Measurements from ENCODE around the gene P2RX7. TPM values are rescaled to one million over a fixed set of nuclear protein-coding genes. Genes with fewer than 3 reads are reported as not detected.
"Not testable (repeated sequence)": the region's sequence is repeated elsewhere in the genome, so short reads cannot be mapped to it uniquely, and the experiment has no call there.

The P2RX7 gene
- total and polyA plus RNA-seq, 2 donors (not counting 3 experiments of a cell fraction or from before 2014, with no cell fraction given), result 1.3 to 8.1 TPM

GRCh38 chr12:121162985-121163384 is 30.3 kb downstream of the P2RX7 start:
- no peak for DNase-seq (ENCODE audit: low read depth, low spot score)
- BruUV-seq (replicated peaks), result no TSS peak
- no peak for TF ChIP-seq JUN (IDR thresholded peaks at IDR 0.05; ENCODE audit: borderline replicate concordance, insufficient read depth, insufficient read length, low read depth)
- no peak for TF ChIP-seq MAX (IDR thresholded peaks at IDR 0.05; ENCODE audit: insufficient read depth, insufficient read length)
- TF ChIP-seq EZH2 (IDR thresholded peaks at IDR 0.05; ENCODE audit: borderline replicate concordance, low read depth, low read length, severe bottlenecking), result no peak
- no peak for TF ChIP-seq POLR2AphosphoS5 (IDR thresholded peaks at IDR 0.05; ENCODE audit: insufficient read depth, low read depth, low read length)
- no peak for TF ChIP-seq GATA2 (IDR thresholded peaks at IDR 0.05; ENCODE audit: insufficient read depth, insufficient read length, low read depth, low read length)
- no peak for TF ChIP-seq POLR2A (IDR thresholded peaks at IDR 0.05; ENCODE audit: low read depth, low read length)
- no peak for TF ChIP-seq FOS (IDR thresholded peaks at IDR 0.05; ENCODE audit: borderline replicate concordance, insufficient read depth, low read length)
- no peak for TF ChIP-seq MYC (IDR thresholded peaks at IDR 0.05; ENCODE audit: low read depth, low read length)
- no peak for TF ChIP-seq CTCF (IDR thresholded peaks at IDR 0.05; ENCODE audit: extremely low read depth in 1 of 2, insufficient read depth in 1 of 2, low read depth in 1 of 2, low read length in 2 of 2)
- ChIA-PET CTCF (no interaction called here), POLR2A (no interaction called here)
- dilution Hi-C loops (cut with MboI; ENCODE audit: extremely low pct_ligation_motif_present, low sequenced_read_pairs) (no loop called here), intact Hi-C loops (cut with micrococcal nuclease) (no loop called here)
- Histone ChIP-seq H3K9me3 (replicated peaks; ENCODE audit: control insufficient read depth, insufficient read depth, low read length) (no peaks in the 10 kb centered on the region), H2AFZ (ENCODE audit: low read depth, low read length) (no peak overlapping the region), H3K4me2 (ENCODE audit: insufficient read depth, low read length) (no peak overlapping the region), H3K4me3 (replicated peaks in 1 of 3; ENCODE audit: insufficient read depth in 1 of 3, low read depth in 1 of 3, low read length in 3 of 3) (no peak overlapping the region), H3K9me1 (replicated peaks; ENCODE audit: control insufficient read depth, extremely low read depth, insufficient read depth, low read length) (no peaks in the 10 kb centered on the region), H3K27ac (ENCODE audit: insufficient read depth, low read depth, low read length) (no peak overlapping the region), H3K4me1 (ENCODE audit: control insufficient read depth, extremely low read depth, insufficient read depth, low read length) (no peaks in the 10 kb centered on the region), H3K79me2 (ENCODE audit: control insufficient read depth, insufficient read depth, low read length) (no peaks in the 10 kb centered on the region), H4K20me1 (replicated peaks; ENCODE audit: control insufficient read depth, extremely low read depth, insufficient read depth, low read length) (no peaks in the 10 kb centered on the region), H3K9ac (replicated peaks; ENCODE audit: extremely low read depth, insufficient read depth, low read length) (no peak overlapping the region), H3K36me3 (ENCODE audit: control insufficient read depth in 2 of 2, extremely low read depth in 1 of 2, insufficient read depth in 2 of 2, low read length in 2 of 2) (no peaks in the 10 kb centered on the region), H3K27me3 (ENCODE audit: control insufficient read depth in 2 of 2, insufficient read depth in 2 of 2, low read length in 2 of 2) (peaks cover 0 to 2% of the 10 kb centered on the region in 2 experiments)
- no peak for FAIRE-seq

- H3K79me2 ChIP-seq (ENCODE audit: control insufficient read depth, insufficient read depth, low read length); H3K27me3 ChIP-seq (ENCODE audit: control insufficient read depth in 2 of 2, insufficient read depth in 2 of 2, low read length in 2 of 2); H3K9me1 ChIP-seq (replicated peaks; ENCODE audit: control insufficient read depth, extremely low read depth, insufficient read depth, low read length); intact Hi-C loops (cut with micrococcal nuclease); FAIRE-seq; POLR2A ChIA-PET; H3K9me3 ChIP-seq (replicated peaks; ENCODE audit: control insufficient read depth, insufficient read depth, low read length); H3K4me2 ChIP-seq (ENCODE audit: insufficient read depth, low read length); H2AFZ ChIP-seq (ENCODE audit: low read depth, low read length); CTCF ChIA-PET; dilution Hi-C loops (cut with MboI; ENCODE audit: extremely low pct_ligation_motif_present, low sequenced_read_pairs); H3K9ac ChIP-seq (replicated peaks; ENCODE audit: extremely low read depth, insufficient read depth, low read length); H3K36me3 ChIP-seq (ENCODE audit: control insufficient read depth in 2 of 2, extremely low read depth in 1 of 2, insufficient read depth in 2 of 2, low read length in 2 of 2); H3K4me1 ChIP-seq (ENCODE audit: control insufficient read depth, extremely low read depth, insufficient read depth, low read length); H3K27ac ChIP-seq (ENCODE audit: insufficient read depth, low read depth, low read length); BruUV-seq (replicated peaks); DNase-seq (ENCODE audit: low read depth, low spot score); H4K20me1 ChIP-seq (replicated peaks; ENCODE audit: control insufficient read depth, extremely low read depth, insufficient read depth, low read length); H3K4me3 ChIP-seq (replicated peaks in 1 of 3; ENCODE audit: insufficient read depth in 1 of 3, low read depth in 1 of 3, low read length in 3 of 3): not testable (repeated sequence)
Observed at GRCh38 chr12:121164839-121165238, 32.2 kb downstream of the P2RX7 start.

All from endothelial cell of umbilical vein (primary cell).